Activated gamma-delta T cell treated with anti-CD3 and anti-CD28 coated beads, Interleukin-2, amount 50 U/mL, for 16 hours (primary cell): ENCODE results near the gene STK38.
"Not testable (repeated sequence)": the region's sequence is repeated elsewhere in the genome, so short reads cannot be mapped to it uniquely, and the experiment has no call there.

Source experiments
- DNase-seq: peaks from one replicate; pipeline ENCODE4 v3.0.0-alpha.2; 2020; ENCODE audit warnings: low read depth

The STK38 gene

GRCh38 chr6:36487698-36488097 lies 59.6 kb downstream of the STK38 start:
- no peak for DNase-seq

- no peak for DNase-seq
Measured at GRCh38 chr6:36484736-36485135, 62.5 kb downstream of the STK38 start.

- not testable (repeated sequence) for DNase-seq
Measured at GRCh38 chr6:36483326-36483725, 64.0 kb downstream of the STK38 start.

- DNase-seq = no peak
Measured at GRCh38 chr6:36479256-36479655, 68.0 kb downstream of the STK38 start.

GRCh38 chr6:36478051-36478526 lies 69.2 kb downstream of the STK38 start:
- no peak for DNase-seq

GRCh38 chr6:36469946-36470345 lies 77.3 kb downstream of the STK38 start:
- DNase-seq = no peak

GRCh38 chr6:36469148-36469661 lies 78.1 kb downstream of the STK38 start:
- no peak for DNase-seq

- DNase-seq = no peak
Measured at GRCh38 chr6:36467625-36468024, 79.7 kb downstream of the STK38 start.

- no peak for DNase-seq
Measured at GRCh38 chr6:36464233-36464632, 83.0 kb downstream of the STK38 start.

- DNase-seq = no peak
Measured at GRCh38 chr6:36463676-36464075, 83.6 kb downstream of the STK38 start.

- no peak for DNase-seq
Measured at GRCh38 chr6:36461646-36462045, 85.6 kb downstream of the STK38 start.

- DNase-seq = no peak
Measured at GRCh38 chr6:36460916-36461315, 86.4 kb downstream of the STK38 start.

- no peak for DNase-seq
Measured at GRCh38 chr6:36459501-36459900, 87.8 kb downstream of the STK38 start.

- no peak for DNase-seq
Measured at GRCh38 chr6:36455486-36456027, 91.7 kb downstream of the STK38 start.

- DNase-seq = not testable (repeated sequence)
Measured at GRCh38 chr6:36452897-36453296, 94.4 kb downstream of the STK38 start.

GRCh38 chr6:36449173-36449572 lies 98.1 kb downstream of the STK38 start:
- DNase-seq = not testable (repeated sequence)

GRCh38 chr6:36445621-36446020 lies 101.7 kb downstream of the STK38 start:
- no peak for DNase-seq

GRCh38 chr6:36444470-36444869 lies 102.8 kb downstream of the STK38 start:
- no peak for DNase-seq
